Calu3 (cell line): ENCODE data around the gene ANKZF1. TPM values are rescaled to one million over a fixed set of nuclear protein-coding genes. Genes with fewer than 3 reads are reported as not detected.

Experiments
- BruUV-seq: library from RNA; stranded (reverse); fragments of 400-500 nt; replicated peaks from 2 replicates; lab custom pipeline; 2021; lab: Mats Ljungman, UMichigan
- CTCF ChIA-PET: fragments of 300-600 bp; sonication (Branson Sonifier 250); formaldehyde crosslinking; loops from one replicate; lab custom pipeline; 2022; ENCODE audit warnings: antibody characterized with exemption; lab: Charles Lee
- DNase-seq: peaks from one replicate; pipeline ENCODE4 v3.0.0; 2022
- H3K27ac Mint-ChIP-seq: one replicate; pipeline ENCODE4 v1.8.0; 2022; ENCODE audit warnings: mixed read lengths; ENCODE audit not compliant: unreplicated experiment
- H3K27me3 Mint-ChIP-seq: one replicate; pipeline ENCODE4 v1.8.0; 2022; ENCODE audit warnings: mixed read lengths; ENCODE audit not compliant: unreplicated experiment
- H3K36me3 Mint-ChIP-seq: one replicate; pipeline ENCODE4 v1.8.0; 2022; ENCODE audit warnings: mild to moderate bottlenecking, moderate library complexity, mixed read lengths; ENCODE audit not compliant: insufficient read depth, unreplicated experiment
- H3K4me1 Mint-ChIP-seq: one replicate; pipeline ENCODE4 v1.8.0; 2022; ENCODE audit warnings: mild to moderate bottlenecking, low read depth, mixed read lengths; ENCODE audit not compliant: unreplicated experiment
- H3K4me3 Mint-ChIP-seq: one replicate; pipeline ENCODE4 v1.8.0; 2022; ENCODE audit warnings: mild to moderate bottlenecking, low read depth, moderate library complexity, mixed read lengths; ENCODE audit not compliant: unreplicated experiment
- H3K9me3 Mint-ChIP-seq: one replicate; pipeline ENCODE4 v1.8.0; 2022; ENCODE audit warnings: low read depth, mixed read lengths; ENCODE audit not compliant: unreplicated experiment
- intact Hi-C: fragments of 100-400 bp; cut with micrococcal nuclease; formaldehyde crosslinking; loops from one replicate; pipeline ENCODE4 v1.10.0; 2022; ENCODE audit not compliant: unreplicated experiment
- total RNA-seq: library from RNA; stranded (reverse); gene quantifications from 2 replicates; pipeline ENCODE4 v1.2.3, GENCODE V29; 2022
- TF ChIP-seq, protein P1 (sequence below): fragments of 200-600 bp; IDR thresholded peaks from one replicate; pipeline ENCODE4 v1.8.0; 2022; ENCODE audit warnings: antibody characterized with exemption; ENCODE audit not compliant: unreplicated experiment

Gene ANKZF1
- total RNA-seq, 1 experiment from 2014 or later, result 56.6 TPM

DNA sequence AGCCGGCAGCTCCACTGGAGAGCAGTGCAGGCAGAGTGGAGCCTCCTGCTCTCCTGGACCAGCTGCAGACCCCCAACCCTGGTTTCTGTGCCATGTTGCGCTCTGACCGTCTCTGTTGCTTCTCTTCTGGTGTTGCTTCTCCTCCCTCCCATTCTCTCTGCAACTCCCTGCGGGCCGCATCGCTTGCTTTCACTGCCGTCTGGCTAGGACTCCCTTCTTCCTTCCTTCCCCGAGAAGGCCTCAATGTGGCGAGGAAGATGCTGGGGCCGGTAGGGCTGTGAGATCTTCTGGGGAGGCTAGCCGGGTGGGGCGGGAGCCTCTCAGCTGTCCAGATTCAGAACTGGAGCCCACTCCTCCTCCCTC, 55.7 kb downstream of the ANKZF1 start:
- intact Hi-C loops, result no loop called here
- CTCF ChIA-PET, result no interaction called here
- Mint-ChIP-seq H3K36me3 (peaks cover 8% of the 10 kb centered on the region), H3K4me3 (no peak overlapping the region), H3K4me1 (peaks cover 17% of the 10 kb centered on the region), H3K27me3 (peaks cover 8% of the 10 kb centered on the region), H3K9me3 (no peaks in the 10 kb centered on the region), H3K27ac (no peak overlapping the region)
- TF ChIP-seq, protein P1, sequence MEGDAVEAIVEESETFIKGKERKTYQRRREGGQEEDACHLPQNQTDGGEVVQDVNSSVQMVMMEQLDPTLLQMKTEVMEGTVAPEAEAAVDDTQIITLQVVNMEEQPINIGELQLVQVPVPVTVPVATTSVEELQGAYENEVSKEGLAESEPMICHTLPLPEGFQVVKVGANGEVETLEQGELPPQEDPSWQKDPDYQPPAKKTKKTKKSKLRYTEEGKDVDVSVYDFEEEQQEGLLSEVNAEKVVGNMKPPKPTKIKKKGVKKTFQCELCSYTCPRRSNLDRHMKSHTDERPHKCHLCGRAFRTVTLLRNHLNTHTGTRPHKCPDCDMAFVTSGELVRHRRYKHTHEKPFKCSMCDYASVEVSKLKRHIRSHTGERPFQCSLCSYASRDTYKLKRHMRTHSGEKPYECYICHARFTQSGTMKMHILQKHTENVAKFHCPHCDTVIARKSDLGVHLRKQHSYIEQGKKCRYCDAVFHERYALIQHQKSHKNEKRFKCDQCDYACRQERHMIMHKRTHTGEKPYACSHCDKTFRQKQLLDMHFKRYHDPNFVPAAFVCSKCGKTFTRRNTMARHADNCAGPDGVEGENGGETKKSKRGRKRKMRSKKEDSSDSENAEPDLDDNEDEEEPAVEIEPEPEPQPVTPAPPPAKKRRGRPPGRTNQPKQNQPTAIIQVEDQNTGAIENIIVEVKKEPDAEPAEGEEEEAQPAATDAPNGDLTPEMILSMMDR, result no peak
- DNase-seq, result no peak
- no TSS peak for BruUV-seq

DNA sequence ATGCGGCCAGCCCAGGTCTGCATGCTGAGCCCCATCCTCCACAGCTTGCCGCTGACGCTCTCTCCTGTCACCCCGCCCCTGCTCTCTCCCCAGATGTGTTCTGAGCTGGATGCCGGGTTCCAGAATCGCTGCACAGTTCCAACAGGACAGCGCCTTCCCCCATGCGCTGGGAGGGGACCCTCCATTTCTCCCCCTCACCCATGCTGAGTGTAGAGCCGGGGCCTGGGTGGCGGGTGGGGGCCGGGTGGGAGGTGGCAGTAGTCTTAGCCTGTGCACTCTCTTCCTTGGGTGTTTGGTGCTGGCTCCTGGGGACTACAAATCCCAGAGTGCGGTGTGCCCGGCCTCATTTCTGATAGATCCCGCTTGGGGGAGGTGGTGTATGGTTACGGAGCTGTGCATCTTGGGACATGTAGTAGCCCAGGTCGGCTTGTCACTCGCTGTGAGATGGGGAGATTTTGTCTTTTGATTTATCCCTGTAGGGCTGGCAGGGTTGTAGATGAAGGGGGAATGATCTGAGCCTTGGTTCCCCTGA, 56.4 kb downstream of the ANKZF1 start:
- CTCF ChIA-PET, result no interaction called here
- TF ChIP-seq, protein P1, result no peak
- Mint-ChIP-seq H3K27ac (no peak overlapping the region), H3K4me3 (no peak overlapping the region), H3K4me1 (peaks cover 11% of the 10 kb centered on the region), H3K9me3 (no peaks in the 10 kb centered on the region), H3K36me3 (peaks cover 8% of the 10 kb centered on the region), H3K27me3 (peaks cover 10% of the 10 kb centered on the region)
- intact Hi-C loops, result no loop called here
- no TSS peak for BruUV-seq
- DNase-seq, result no peak

Other genes starting within 250 kb of the ANKZF1 start
- gene FEV, start 244.6 kb upstream of the ANKZF1 start, total RNA-seq, result not detected in 2 replicates
- not detected in 2 replicates for gene CRYBA2, start 236.4 kb upstream of the ANKZF1 start, total RNA-seq
- gene CFAP65, start 188.3 kb upstream of the ANKZF1 start, total RNA-seq, result 0.68 and 1.3 TPM in 2 replicates
- 9.0 and 15.8 TPM in 2 replicates for gene IHH, start 168.9 kb upstream of the ANKZF1 start, total RNA-seq
- gene NHEJ1, start 69.0 kb upstream of the ANKZF1 start, total RNA-seq, result 12.1 and 12.4 TPM in 2 replicates
- gene SLC23A3, start 59.8 kb upstream of the ANKZF1 start, total RNA-seq, result 4.4 and 6.0 TPM in 2 replicates
- gene CNPPD1, start 52.9 kb upstream of the ANKZF1 start, total RNA-seq, result 40.6 and 42.9 TPM in 2 replicates
- 67.9 and 69.7 TPM in 2 replicates for gene RETREG2, start 51.5 kb upstream of the ANKZF1 start, total RNA-seq
- 25.7 and 30.0 TPM in 2 replicates for gene ZFAND2B, start 23.0 kb upstream of the ANKZF1 start, total RNA-seq
- gene ABCB6, start 10.8 kb upstream of the ANKZF1 start, total RNA-seq, result 11.7 and 12.1 TPM in 2 replicates
- 36.6 and 42.4 TPM in 2 replicates for gene ATG9A, start 170 bp upstream of the ANKZF1 start, total RNA-seq
- 7.6 and 12.1 TPM in 2 replicates for gene GLB1L, start 15.6 kb downstream of the ANKZF1 start, total RNA-seq
- gene STK16, start 15.7 kb downstream of the ANKZF1 start, total RNA-seq, result 26.7 and 27.0 TPM in 2 replicates
- not detected in 2 replicates for gene TUBA4B, start 23.4 kb downstream of the ANKZF1 start, total RNA-seq
- gene TUBA4A, start 24.1 kb downstream of the ANKZF1 start, total RNA-seq, result 68.8 and 97.9 TPM in 2 replicates
- gene DNAJB2, start 49.6 kb downstream of the ANKZF1 start, total RNA-seq, result 55.1 and 68.2 TPM in 2 replicates
- gene PTPRN, start 79.6 kb downstream of the ANKZF1 start, total RNA-seq, result not detected in 2 replicates
- not detected in 2 replicates for gene RESP18, start 102.9 kb downstream of the ANKZF1 start, total RNA-seq
- gene DNPEP, start 158.1 kb downstream of the ANKZF1 start, total RNA-seq, result 70.3 and 75.1 TPM in 2 replicates
- not detected in 2 replicates for gene DES, start 188.6 kb downstream of the ANKZF1 start, total RNA-seq
- 13.4 and 16.7 TPM in 2 replicates for gene SPEG, start 205.0 kb downstream of the ANKZF1 start, total RNA-seq